Choroid plexus epithelial cell (primary cell): Measurements from ENCODE around the gene TMEM255B.

ENCODE experiments used
- DNase-seq: peaks from one replicate; pipeline ENCODE4 v3.0.0-alpha.2; 2010; ENCODE audit warnings: low read depth
- H3K4me3 ChIP-seq: 2 replicates; pipeline ENCODE4 v1.5.1; 2011; ENCODE audit warnings: low read depth, mild to moderate bottlenecking, control low read depth, low read length, moderate library complexity
- TF ChIP-seq, protein P1 (sequence below): conservative IDR thresholded peaks from 2 replicates; pipeline ENCODE4 v1.5.1; 2011; ENCODE audit warnings: low read depth, mild to moderate bottlenecking, control low read depth, inconsistent platforms, low read length, moderate library complexity

TMEM255B gene

DNA sequence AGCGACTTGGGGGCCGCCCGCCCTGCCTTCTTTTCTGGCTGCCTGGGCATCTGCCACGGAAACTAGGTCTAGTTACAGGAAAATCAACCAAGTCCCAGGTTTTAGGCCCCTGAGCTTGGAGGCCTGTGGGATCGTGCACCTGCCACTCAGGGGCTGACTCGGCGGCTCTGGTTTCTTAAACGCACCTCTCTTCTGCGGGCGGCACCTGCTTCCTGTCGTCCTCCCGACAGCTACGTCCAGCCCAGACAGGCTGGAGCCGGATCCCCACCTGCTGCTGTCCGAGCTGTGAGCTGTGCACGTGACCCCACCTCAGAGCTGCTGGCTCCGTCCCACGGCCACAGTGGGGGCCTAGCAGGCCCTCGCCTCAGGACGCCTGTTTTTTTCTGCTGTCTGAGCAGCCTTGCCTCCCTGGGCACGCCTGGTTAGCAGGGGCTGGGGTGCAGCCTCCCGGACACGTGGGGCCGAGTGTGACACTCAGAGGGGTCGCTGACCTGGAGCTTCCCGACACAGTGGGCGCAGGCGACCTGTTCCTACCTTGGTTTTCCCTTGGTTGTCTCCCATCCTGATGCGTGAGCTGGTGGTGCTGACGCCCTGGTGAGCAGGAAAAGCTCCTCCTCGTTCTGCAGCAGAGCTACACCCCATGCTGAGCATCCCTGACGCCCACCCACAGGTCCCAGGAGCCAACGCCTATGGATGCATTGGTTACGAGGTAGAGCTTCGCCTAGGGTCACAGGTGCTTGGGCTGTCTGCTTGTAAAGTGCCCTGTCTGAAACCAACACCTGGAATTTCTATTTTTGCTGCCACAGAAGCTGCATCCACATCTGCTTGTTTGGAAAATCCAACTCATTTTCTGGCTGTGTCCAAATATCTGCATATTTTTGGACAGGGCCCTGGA, 17.5 kb downstream of the TMEM255B start:
- DNase-seq, result no peak
- TF ChIP-seq, protein P1, sequence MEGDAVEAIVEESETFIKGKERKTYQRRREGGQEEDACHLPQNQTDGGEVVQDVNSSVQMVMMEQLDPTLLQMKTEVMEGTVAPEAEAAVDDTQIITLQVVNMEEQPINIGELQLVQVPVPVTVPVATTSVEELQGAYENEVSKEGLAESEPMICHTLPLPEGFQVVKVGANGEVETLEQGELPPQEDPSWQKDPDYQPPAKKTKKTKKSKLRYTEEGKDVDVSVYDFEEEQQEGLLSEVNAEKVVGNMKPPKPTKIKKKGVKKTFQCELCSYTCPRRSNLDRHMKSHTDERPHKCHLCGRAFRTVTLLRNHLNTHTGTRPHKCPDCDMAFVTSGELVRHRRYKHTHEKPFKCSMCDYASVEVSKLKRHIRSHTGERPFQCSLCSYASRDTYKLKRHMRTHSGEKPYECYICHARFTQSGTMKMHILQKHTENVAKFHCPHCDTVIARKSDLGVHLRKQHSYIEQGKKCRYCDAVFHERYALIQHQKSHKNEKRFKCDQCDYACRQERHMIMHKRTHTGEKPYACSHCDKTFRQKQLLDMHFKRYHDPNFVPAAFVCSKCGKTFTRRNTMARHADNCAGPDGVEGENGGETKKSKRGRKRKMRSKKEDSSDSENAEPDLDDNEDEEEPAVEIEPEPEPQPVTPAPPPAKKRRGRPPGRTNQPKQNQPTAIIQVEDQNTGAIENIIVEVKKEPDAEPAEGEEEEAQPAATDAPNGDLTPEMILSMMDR, result no peak

DNA sequence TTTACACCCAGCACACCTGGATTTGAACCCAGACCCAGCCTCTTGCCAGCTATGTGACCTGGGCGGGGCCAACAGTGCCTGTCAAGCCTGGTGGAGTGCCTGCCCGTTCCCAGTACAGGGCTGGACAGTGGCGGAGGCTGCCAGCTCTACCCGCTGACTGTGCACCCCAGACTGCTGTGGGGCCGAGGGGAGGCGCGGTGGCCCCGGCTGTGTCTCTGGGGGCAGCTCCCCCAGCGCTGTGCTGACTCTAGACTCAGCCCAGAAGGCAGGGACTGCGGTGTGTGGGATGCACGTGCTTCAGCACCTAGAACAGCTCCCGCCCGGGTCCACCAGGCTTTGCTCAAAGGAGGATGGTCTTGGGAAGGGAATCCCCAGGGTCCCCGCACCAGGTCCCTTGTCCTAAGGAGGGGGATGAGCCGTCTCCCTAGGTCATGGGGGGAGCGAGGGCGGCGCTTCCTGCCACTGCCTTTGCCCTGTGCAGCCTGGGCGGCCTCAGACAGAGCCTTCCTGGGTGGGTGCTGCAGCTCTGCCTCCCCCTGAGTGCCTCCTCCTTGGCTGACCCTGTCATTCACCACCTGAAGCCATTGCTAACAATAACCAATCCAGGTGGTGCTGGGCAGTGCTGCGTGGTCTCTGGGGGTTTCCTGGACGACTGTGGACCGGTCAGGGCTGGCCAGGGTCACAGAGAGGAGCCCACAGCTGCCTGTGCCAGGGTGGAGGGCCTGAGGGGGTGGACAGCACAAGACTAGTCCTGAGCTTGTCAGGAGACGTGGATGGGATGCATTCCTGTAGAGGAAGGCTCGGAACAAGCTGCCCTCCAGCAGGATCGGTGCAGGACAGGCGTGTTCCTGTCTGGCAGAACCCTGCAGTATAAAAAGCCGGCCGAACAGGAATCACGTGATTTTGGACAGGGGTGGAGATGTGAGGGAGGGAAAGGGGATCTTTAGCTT, 18.6 kb downstream of the TMEM255B start:
- H3K4me3 ChIP-seq, result no peak overlapping the region
- peak; percentile 35 for DNase-seq
- TF ChIP-seq, protein P1, result no peak

More for the DNA sequence above, 17.5 kb downstream of the TMEM255B start:
- H3K4me3 ChIP-seq, result no peak overlapping the region

DNA sequence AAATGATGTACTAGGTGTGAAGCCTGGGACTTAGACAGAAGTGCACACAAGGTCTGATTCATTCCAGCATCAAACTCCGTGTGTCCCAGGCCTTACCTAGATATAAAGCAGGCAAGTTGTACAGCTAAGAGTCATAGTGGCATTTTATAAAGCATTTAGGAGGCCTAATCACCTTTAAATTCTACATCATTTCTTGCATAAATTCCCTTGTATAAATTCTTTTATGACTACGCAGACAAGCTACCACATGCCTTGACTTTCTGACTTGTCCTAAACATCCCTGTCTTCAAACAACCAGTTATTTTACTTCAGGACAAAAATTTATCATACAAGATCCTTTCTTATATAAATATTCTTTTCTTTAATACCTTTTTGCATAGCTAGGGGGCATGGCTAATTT, 22.5 kb downstream of the TMEM255B start:
- no peak overlapping the region for H3K4me3 ChIP-seq
- DNase-seq, result no peak
- TF ChIP-seq, protein P1, result no peak

DNA sequence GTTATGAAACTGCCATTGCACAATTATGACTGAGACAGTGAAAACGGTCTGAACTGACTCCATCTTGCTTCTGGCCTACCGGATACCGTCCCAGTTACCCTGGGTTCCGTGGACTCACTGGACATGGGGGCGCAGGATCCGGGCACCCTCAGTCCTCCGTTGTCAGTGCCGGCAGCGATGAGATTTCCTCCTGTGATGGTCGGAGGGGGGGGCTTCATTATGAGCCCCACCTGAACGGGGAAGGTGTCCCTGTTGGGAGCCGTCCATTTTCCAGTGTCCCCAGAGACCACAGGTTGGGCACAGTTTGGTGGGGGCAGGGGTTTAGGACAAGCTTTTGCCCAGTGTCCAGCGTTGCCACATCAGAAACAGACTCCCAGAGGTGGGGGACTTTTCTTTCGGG, 23.4 kb downstream of the TMEM255B start:
- TF ChIP-seq, protein P1, result no peak
- DNase-seq, result no peak
- no peak overlapping the region for H3K4me3 ChIP-seq

DNA sequence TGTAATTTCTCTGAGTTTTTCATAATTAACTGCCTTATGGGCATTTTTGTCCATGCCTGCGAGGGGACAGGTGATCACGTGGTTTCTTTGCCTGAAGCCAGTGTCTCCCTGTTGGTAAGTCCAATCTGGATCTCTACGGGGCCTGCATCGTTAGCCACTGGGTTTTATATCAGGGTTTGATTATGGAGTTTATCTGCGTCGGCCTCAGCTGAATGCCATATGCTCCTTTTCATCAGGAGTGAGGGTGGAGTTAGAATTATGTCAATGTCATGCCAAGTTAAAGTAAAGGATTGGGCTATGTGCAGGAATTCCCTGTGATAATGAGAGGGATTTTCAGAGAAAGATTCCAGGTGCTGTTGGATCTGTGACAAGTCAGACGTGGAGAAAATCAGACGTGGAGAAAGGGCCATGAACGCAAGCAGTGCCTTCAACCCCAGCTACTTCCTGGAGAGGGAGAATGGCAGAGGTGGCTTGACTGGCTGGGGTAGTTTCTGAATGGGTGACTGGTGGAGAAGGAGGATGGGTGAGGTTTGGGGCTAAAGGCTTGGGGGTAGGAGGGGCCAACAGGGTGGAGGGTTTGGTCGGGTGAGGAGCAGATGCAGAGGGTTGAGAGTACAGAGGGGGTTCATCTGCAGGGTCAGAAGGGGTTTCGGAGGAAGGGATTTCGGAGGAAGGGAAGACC, 24.3 kb downstream of the TMEM255B start:
- H3K4me3 ChIP-seq, result no peak overlapping the region
- no peak for DNase-seq
- TF ChIP-seq, protein P1, result no peak

DNA sequence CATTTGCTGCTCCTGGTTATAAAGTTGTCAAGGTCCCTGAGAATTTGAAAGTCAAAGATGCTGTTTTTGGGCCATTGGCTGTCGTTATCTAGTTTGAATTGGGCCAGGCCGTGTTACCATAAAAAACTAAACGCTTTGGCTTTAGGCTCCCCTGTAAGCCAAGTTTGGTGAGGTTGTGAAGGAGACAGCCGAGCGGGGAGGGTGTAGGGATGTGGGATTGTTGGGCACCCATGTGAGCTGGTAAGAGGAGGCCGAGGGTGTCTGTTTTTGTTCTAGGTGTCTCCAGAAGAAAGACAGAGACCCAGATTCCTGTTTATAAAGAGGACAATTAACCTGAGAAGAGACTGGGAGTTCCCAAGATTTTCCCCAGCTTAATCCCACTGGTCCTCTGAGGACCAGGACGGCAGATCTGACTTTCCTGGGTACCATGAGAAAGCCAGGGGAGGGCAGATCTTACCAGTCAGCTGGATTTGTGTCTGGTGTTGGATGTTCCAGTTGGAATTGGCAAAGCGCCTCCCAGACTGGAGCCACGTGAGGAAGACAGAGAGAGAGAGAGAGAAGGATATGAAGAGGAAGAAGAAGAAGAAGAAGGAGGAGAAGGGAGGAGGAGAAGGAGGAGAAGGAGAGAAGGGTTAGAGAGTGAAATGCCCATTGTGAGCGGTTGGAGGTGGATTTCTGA, 25.1 kb downstream of the TMEM255B start:
- no peak overlapping the region for H3K4me3 ChIP-seq
- DNase-seq, result no peak
- TF ChIP-seq, protein P1, result no peak
